Globus pallidus (tissue), 1 donor: ENCODE results near the gene ZNF385C.
"Not testable (repeated sequence)": the region's sequence is repeated elsewhere in the genome, so short reads cannot be mapped to it uniquely, and the experiment has no call there.

Experiments
- DNase-seq: peaks from one replicate; pipeline ENCODE4 v3.0.0-alpha.2; 2015; ENCODE audit warnings: low spot score

ZNF385C gene

GRCh38 chr17:42019509-42020404 is 78.5 kb downstream of the ZNF385C start, which contains the start of gene NKIRAS2:
Gene NKIRAS2, plus strand, starts transcription at chr17:42020090. Its CDS starts 1,488 bp downstream, at chr17:42021578.
- peak; percentile 87 for DNase-seq

- no peak for DNase-seq
Observed at GRCh38 chr17:42018988-42019387, 79.3 kb downstream of the ZNF385C start.

GRCh38 chr17:42018339-42018738 is 79.9 kb downstream of the ZNF385C start:
- no peak for DNase-seq

DNA sequence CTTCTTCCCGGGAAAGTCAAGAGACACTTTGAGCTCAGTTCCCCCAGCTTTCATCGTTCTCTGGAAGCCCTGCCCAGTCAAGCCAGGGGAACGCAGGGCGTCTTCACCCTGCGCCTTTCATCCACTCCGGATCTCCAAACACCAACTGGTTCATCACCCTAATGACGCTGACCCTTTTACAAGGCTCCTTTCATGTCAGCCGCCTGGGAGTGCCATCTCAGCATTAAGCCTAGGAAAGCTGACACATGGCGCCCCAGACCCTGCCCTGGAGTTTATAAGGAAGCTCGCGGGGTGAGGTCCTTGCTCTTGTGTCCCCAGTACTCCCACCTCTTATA is 80.4 kb downstream of the ZNF385C start:
- DNase-seq: no peak

GRCh38 chr17:42016941-42017865 is 81.1 kb downstream of the ZNF385C start, which contains the start of gene DNAJC7:
Gene DNAJC7, minus strand, starts transcription at chr17:42017439. Its CDS starts 23 bp downstream, at chr17:42017416.
- peak; percentile 92 for DNase-seq

GRCh38 chr17:42016411-42016831 is 81.9 kb downstream of the ZNF385C start:
- no peak for DNase-seq

DNA sequence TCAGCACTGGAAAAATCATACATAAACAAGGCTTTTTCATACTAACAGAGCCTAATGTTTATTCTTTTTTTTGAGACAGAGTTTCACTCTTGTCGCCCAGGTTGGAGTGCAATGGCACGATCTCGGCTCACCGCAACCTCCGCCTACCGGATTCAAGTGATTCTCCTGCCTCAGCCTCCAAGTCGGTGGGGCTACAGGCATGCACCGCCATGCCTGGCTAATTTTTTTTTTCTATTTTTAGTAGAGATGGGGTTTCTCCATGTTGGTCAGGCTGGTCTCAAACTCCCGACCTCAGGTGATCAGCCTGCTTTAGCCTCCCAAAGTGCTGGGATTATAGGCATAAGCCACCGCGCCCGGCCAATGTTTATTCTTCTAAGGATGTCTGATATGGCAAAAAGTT is 84.5 kb downstream of the ZNF385C start:
- not testable (repeated sequence) for DNase-seq

DNA sequence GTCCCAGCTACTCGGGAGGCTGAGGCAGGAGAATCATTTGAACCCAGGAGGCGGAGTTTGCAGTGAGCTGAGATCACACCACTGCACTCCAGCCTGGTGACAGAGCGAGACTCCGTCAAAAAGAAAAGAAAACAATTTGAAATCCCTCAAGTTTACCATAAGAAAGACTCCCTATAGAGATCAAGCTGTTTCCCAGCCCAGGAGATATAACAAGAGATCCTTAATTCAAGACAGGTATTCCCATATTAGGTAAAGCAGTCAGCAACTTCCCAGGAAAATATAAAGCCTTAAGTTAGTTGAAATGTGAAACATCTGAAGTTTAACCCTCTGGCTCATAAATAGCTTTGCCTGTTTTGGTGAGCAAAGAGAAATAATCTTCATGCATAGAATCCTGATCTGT is 85.9 kb downstream of the ZNF385C start:
- not testable (repeated sequence) for DNase-seq

DNA sequence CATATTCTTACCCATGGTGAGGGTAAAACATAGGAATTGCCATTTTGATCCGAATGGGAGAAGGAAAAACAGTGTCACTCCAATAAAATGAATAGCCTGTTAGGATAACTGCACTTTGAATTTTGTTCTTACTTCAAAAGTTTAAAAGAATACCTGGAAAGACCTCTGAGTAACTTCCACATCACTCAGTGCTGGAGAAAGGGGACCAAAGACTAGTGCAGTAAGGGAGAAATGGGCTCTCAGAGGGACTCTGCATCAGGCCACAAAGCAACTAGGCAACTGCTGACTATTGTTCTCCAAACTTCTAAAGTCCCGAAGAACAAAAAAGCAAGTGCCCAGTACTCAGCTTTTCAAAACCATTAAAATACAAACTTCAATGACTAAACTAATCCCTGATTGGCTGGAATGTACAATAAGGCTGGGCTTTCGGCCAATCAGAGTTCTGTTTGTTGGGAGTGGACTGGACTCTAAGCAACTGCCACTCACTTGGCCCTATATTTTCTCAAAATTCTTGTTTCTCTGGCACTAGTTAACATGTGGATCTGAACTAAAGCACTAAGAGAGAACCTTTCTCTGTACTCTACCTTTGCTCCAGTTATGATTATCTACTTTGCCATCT is 87.3 kb downstream of the ZNF385C start:
- no peak for DNase-seq

- not testable (repeated sequence) for DNase-seq
Observed at GRCh38 chr17:42010266-42010680, 88.0 kb downstream of the ZNF385C start.

DNA sequence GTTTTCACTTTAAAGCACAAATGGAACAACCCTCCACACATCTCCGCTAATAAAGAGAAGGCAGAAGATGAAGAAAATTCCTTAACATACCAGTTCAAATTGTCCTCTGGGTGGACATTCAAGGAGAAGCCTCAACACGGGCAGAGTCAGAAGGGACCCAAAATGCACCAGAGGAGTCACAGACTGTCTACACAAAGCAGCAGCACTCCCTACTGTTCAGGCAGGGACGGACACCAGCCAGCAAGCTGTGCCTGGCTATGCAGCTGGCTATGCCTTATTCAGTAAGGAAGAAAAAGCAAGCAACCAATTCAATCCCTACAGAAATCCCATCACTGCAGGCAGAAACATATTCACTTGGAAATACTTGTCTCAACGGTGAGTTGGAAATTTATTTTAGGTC is 89.1 kb downstream of the ZNF385C start:
- DNase-seq: peak; percentile 90

GRCh38 chr17:42005166-42005565 is 93.1 kb downstream of the ZNF385C start:
- DNase-seq: no peak

DNA sequence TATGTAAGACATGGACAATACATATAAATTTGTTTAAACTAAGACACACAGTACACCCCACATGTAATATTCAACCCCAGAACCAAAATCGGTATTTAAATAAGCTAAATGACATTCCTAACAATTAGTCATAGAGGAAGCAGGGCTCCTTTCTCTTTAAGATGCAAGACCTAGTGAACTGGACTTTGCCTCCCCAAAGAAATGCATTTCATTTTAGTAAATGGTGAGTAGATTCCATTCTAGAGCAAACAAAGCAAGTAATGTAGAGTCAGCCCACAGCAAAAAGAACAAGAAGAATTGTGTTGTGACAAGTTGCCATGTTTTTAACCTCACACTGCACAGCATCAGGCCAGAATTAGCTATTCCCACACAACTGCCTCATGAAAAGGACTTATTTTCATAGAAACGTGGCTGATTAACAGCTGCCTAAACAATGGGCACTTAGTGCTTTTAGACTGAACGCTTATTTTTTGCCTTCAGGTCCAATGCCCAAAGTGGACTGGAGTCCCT is 95.4 kb downstream of the ZNF385C start:
- DNase-seq: peak; percentile 85

- no peak for DNase-seq
Observed at GRCh38 chr17:42002175-42002791, 96.0 kb downstream of the ZNF385C start.

DNA sequence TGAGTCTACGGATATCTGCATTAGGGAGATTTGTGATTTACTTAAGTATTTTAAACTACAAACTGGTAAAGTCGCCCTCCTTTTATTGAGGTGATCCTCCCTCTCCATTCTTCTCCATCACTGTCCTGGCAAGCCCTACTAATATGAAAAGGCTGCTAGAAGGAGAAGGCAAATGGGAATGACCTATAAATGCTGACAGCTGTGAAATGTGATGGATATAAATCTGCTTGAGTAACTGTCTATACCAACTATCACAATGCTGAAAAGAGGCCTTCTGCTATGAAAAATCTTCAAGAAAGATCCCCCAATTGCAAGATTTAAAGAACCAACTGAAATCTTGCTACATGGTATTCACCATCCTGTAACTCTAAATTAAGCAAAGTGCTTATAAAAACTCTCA is 96.5 kb downstream of the ZNF385C start:
- no peak for DNase-seq

DNA sequence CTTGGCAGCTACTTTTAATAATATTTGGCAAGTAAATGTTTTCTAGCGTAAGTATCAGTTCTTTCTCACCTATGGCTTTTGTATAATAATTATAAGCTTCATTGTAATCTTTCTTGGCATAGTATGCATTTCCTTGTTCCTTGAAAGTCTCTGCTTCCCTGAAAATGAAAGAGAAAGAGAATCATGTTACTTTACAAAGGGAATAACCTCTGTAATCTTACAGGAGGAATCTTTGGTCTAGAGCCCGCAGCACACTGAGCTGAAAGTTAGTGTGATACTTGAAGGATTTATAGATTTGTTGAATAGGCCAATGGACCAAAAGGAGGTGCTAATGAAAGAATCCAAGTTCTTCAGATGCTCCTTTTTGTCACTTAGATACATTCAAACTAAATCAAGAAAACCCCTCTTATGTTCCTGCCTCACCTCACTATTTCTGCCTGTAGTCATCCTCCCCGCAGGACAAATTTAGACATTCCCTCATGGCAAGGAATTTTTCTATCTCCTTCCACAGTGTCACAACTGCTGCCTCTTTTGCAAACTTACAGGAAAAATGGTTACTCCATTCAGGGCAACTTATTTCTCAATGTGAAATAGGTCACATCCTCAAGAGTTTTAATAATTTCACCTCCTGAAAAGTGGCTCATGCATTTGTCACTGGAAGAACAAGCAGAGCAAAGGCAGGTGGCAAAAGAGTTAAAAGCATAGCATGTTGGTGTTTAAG is 97.7 kb downstream of the ZNF385C start:
- DNase-seq: no peak

DNA sequence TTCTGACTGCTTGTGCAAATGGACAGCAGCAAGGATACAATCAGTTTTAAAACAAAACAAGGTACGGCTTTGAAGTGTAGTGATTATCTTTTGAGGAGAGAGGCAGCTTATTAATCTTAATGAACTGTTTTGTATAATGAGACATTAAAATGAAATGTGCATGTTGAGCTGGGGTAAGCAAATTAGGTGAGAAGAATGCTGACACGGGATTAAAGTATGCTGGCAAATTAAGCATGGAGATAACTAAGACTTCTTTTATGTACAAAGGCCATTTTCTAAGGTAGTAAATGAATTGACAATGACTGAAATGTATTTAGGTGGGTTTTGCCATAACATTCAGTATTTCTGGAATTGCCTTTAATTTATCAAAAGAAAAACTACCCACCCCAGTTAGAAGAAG is 99.8 kb downstream of the ZNF385C start:
- DNase-seq: no peak

DNA sequence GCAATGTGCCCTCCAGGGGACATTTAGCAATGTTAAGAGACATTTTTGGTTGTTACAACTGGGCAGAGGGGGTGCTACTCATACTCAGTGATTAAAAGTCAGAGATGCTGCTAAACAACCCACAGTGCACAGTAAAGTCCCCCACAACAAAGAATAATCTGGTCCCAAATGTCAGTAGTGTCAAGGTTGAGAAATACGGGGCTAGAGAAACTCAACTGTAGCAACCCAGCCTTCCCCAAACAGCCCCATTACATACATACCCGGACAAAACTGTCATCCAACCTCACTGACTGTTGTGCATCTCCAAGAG is 101.5 kb downstream of the ZNF385C start:
- DNase-seq: no peak

GRCh38 chr17:41992576-41992975 is 105.7 kb downstream of the ZNF385C start:
- peak; percentile 97 for DNase-seq

DNA sequence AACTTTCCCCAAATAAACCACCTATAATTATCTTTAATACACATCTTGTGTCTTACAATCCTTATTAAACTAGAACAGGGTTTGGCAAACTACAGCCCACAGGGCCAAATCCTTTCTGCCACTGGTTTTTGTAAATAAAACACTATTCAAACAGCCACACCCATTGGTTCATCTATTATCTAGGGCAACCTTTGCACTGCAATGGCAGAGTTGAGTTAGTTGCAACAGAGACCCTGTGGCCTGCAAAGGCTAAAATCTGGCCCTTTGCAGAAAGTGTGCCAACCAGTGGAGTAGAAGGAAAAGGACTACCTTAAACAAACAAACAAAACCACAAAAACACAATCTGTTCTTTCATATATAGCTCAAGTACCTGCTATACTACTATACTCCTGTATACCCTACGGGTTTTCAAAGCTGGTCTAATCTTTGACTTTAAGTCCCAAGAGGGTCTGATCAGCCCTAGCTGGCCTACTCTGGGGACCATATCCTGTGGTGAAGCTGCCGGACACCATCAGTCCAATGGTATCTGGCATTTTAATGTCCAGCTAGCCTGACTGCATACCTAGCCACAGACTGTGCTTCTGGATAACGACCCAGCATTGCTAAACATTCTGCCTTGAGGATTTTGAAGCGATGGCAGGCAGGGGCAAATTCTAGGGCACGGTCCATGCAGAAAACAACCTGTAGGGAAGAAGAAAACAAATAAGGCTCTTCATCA is 108.4 kb downstream of the ZNF385C start:
- no peak for DNase-seq
